Activated naive CD8-positive, alpha-beta T cell (primary cell): ENCODE measurements around the gene FER.

Experiments used
- H3K27ac Mint-ChIP-seq: one replicate; pipeline ENCODE4 v1.8.0; 2021; ENCODE audit warnings: mixed read lengths
- H3K27me3 Mint-ChIP-seq: one replicate; pipeline ENCODE4 v1.8.0; 2021; ENCODE audit warnings: mixed read lengths
- H3K36me3 Mint-ChIP-seq: one replicate; pipeline ENCODE4 v1.8.0; 2021; ENCODE audit warnings: mixed read lengths
- H3K4me1 Mint-ChIP-seq: one replicate; pipeline ENCODE4 v1.8.0; 2021; ENCODE audit warnings: low read depth, mixed read lengths
- H3K4me3 Mint-ChIP-seq: one replicate; pipeline ENCODE4 v1.8.0; 2021; ENCODE audit warnings: mild to moderate bottlenecking, mixed read lengths
- H3K9me3 Mint-ChIP-seq: one replicate; pipeline ENCODE4 v1.8.0; 2021; ENCODE audit warnings: low read depth, mixed read lengths

The FER gene

GRCh38 chr5:108917596-108917995 lies 169.9 kb downstream of the FER start:
- H3K4me1 Mint-ChIP-seq = no peaks in the 10 kb centered on the region
- H3K27ac Mint-ChIP-seq = no peak overlapping the region
- no peaks in the 10 kb centered on the region for H3K27me3 Mint-ChIP-seq
- H3K36me3 Mint-ChIP-seq = no peaks in the 10 kb centered on the region
- no peaks in the 10 kb centered on the region for H3K9me3 Mint-ChIP-seq
- H3K4me3 Mint-ChIP-seq = no peak overlapping the region

GRCh38 chr5:108919591-108920326 lies 172.1 kb downstream of the FER start:
- Mint-ChIP-seq H3K36me3 (no peaks in the 10 kb centered on the region), H3K9me3 (no peaks in the 10 kb centered on the region), H3K4me1 (peaks cover 4% of the 10 kb centered on the region), H3K27me3 (no peaks in the 10 kb centered on the region), H3K27ac (no peak overlapping the region), H3K4me3 (no peak overlapping the region)

- Mint-ChIP-seq H3K4me3 (peak overlapping the region; percentile 17), H3K36me3 (peaks cover 2% of the 10 kb centered on the region), H3K27me3 (no peaks in the 10 kb centered on the region), H3K4me1 (peaks cover 4% of the 10 kb centered on the region), H3K9me3 (no peaks in the 10 kb centered on the region), H3K27ac (no peak overlapping the region)
Observed at GRCh38 chr5:108924457-108924961, 176.8 kb downstream of the FER start.

- peaks cover 4% of the 10 kb centered on the region for H3K4me1 Mint-ChIP-seq
- peaks cover 2% of the 10 kb centered on the region for H3K36me3 Mint-ChIP-seq
- H3K4me3 Mint-ChIP-seq = no peak overlapping the region
Observed at GRCh38 chr5:108925073-108925472, 177.4 kb downstream of the FER start.

GRCh38 chr5:108930107-108930506 lies 182.4 kb downstream of the FER start:
- no peaks in the 10 kb centered on the region for H3K27me3 Mint-ChIP-seq
- no peak overlapping the region for H3K27ac Mint-ChIP-seq
- peaks cover 3% of the 10 kb centered on the region for H3K9me3 Mint-ChIP-seq
- peaks cover 12% of the 10 kb centered on the region for H3K36me3 Mint-ChIP-seq
- no peaks in the 10 kb centered on the region for H3K4me1 Mint-ChIP-seq
- H3K4me3 Mint-ChIP-seq = no peak overlapping the region

More at GRCh38 chr5:108925073-108925472, 177.4 kb downstream of the FER start:
- Mint-ChIP-seq H3K9me3 (no peaks in the 10 kb centered on the region), H3K27ac (no peak overlapping the region), H3K27me3 (no peaks in the 10 kb centered on the region)

- Mint-ChIP-seq H3K27me3 (no peaks in the 10 kb centered on the region), H3K9me3 (peaks cover 3% of the 10 kb centered on the region), H3K27ac (no peak overlapping the region), H3K36me3 (peaks cover 18% of the 10 kb centered on the region), H3K4me3 (no peak overlapping the region), H3K4me1 (no peaks in the 10 kb centered on the region)
Observed at GRCh38 chr5:108935611-108936010, 187.9 kb downstream of the FER start.

GRCh38 chr5:108937221-108937620 lies 189.5 kb downstream of the FER start:
- Mint-ChIP-seq H3K4me1 (no peaks in the 10 kb centered on the region), H3K4me3 (no peak overlapping the region), H3K36me3 (peaks cover 16% of the 10 kb centered on the region), H3K9me3 (peaks cover under 1% of the 10 kb centered on the region), H3K27me3 (no peaks in the 10 kb centered on the region), H3K27ac (no peak overlapping the region)

- Mint-ChIP-seq H3K27ac (no peak overlapping the region), H3K4me1 (no peaks in the 10 kb centered on the region), H3K4me3 (no peak overlapping the region), H3K9me3 (no peaks in the 10 kb centered on the region), H3K27me3 (no peaks in the 10 kb centered on the region), H3K36me3 (peaks cover 10% of the 10 kb centered on the region)
Observed at GRCh38 chr5:108940506-108940905, 192.8 kb downstream of the FER start.

- no peaks in the 10 kb centered on the region for H3K27me3 Mint-ChIP-seq
- no peaks in the 10 kb centered on the region for H3K4me1 Mint-ChIP-seq
- H3K4me3 Mint-ChIP-seq = no peak overlapping the region
Observed at GRCh38 chr5:108941746-108942145, 194.0 kb downstream of the FER start.

GRCh38 chr5:108942701-108943100 lies 195.0 kb downstream of the FER start:
- Mint-ChIP-seq H3K27me3 (no peaks in the 10 kb centered on the region), H3K4me3 (no peak overlapping the region), H3K4me1 (no peaks in the 10 kb centered on the region), H3K27ac (no peak overlapping the region), H3K36me3 (peaks cover 11% of the 10 kb centered on the region), H3K9me3 (no peaks in the 10 kb centered on the region)

More at GRCh38 chr5:108941746-108942145, 194.0 kb downstream of the FER start:
- Mint-ChIP-seq H3K9me3 (no peaks in the 10 kb centered on the region), H3K27ac (no peak overlapping the region), H3K36me3 (peaks cover 10% of the 10 kb centered on the region)

GRCh38 chr5:108945094-108945493 lies 197.4 kb downstream of the FER start:
- H3K27ac Mint-ChIP-seq = no peak overlapping the region
- H3K27me3 Mint-ChIP-seq = no peaks in the 10 kb centered on the region
- H3K9me3 Mint-ChIP-seq = no peaks in the 10 kb centered on the region
- no peak overlapping the region for H3K4me3 Mint-ChIP-seq
- no peaks in the 10 kb centered on the region for H3K4me1 Mint-ChIP-seq
- H3K36me3 Mint-ChIP-seq = peaks cover 9% of the 10 kb centered on the region

GRCh38 chr5:108946008-108946407 lies 198.3 kb downstream of the FER start:
- Mint-ChIP-seq H3K36me3 (peaks cover 9% of the 10 kb centered on the region), H3K9me3 (no peaks in the 10 kb centered on the region), H3K27me3 (no peaks in the 10 kb centered on the region), H3K27ac (no peak overlapping the region), H3K4me1 (no peaks in the 10 kb centered on the region), H3K4me3 (no peak overlapping the region)

GRCh38 chr5:108947164-108947563 lies 199.5 kb downstream of the FER start:
- H3K4me3 Mint-ChIP-seq = no peak overlapping the region
- no peak overlapping the region for H3K27ac Mint-ChIP-seq
- no peaks in the 10 kb centered on the region for H3K27me3 Mint-ChIP-seq
- no peaks in the 10 kb centered on the region for H3K9me3 Mint-ChIP-seq
- no peaks in the 10 kb centered on the region for H3K4me1 Mint-ChIP-seq
- H3K36me3 Mint-ChIP-seq = peaks cover 9% of the 10 kb centered on the region

- H3K4me1 Mint-ChIP-seq = no peaks in the 10 kb centered on the region
- H3K4me3 Mint-ChIP-seq = no peak overlapping the region
- no peaks in the 10 kb centered on the region for H3K27me3 Mint-ChIP-seq
- no peaks in the 10 kb centered on the region for H3K9me3 Mint-ChIP-seq
- peaks cover 6% of the 10 kb centered on the region for H3K36me3 Mint-ChIP-seq
- H3K27ac Mint-ChIP-seq = no peak overlapping the region
Observed at GRCh38 chr5:108950276-108950675, 202.6 kb downstream of the FER start.

GRCh38 chr5:108953940-108954339 lies 206.2 kb downstream of the FER start:
- H3K4me3 Mint-ChIP-seq = no peak overlapping the region
- H3K9me3 Mint-ChIP-seq = no peaks in the 10 kb centered on the region
- no peaks in the 10 kb centered on the region for H3K4me1 Mint-ChIP-seq
- peaks cover 2% of the 10 kb centered on the region for H3K36me3 Mint-ChIP-seq
- H3K27ac Mint-ChIP-seq = no peak overlapping the region
- no peaks in the 10 kb centered on the region for H3K27me3 Mint-ChIP-seq

GRCh38 chr5:108957333-108957732 lies 209.6 kb downstream of the FER start:
- H3K36me3 Mint-ChIP-seq = peaks cover 6% of the 10 kb centered on the region
- H3K27ac Mint-ChIP-seq = no peak overlapping the region
- no peaks in the 10 kb centered on the region for H3K27me3 Mint-ChIP-seq
- no peaks in the 10 kb centered on the region for H3K9me3 Mint-ChIP-seq
- H3K4me1 Mint-ChIP-seq = no peaks in the 10 kb centered on the region
- H3K4me3 Mint-ChIP-seq = no peak overlapping the region
